ENCODE results near the gene PCSK7. TPM values are rescaled to one million over a fixed set of nuclear protein-coding genes. Genes with fewer than 3 reads are reported as not detected.

The PCSK7 gene
- total RNA-seq, 1 donor from 2014 or later = 50.2 TPM

DNA sequence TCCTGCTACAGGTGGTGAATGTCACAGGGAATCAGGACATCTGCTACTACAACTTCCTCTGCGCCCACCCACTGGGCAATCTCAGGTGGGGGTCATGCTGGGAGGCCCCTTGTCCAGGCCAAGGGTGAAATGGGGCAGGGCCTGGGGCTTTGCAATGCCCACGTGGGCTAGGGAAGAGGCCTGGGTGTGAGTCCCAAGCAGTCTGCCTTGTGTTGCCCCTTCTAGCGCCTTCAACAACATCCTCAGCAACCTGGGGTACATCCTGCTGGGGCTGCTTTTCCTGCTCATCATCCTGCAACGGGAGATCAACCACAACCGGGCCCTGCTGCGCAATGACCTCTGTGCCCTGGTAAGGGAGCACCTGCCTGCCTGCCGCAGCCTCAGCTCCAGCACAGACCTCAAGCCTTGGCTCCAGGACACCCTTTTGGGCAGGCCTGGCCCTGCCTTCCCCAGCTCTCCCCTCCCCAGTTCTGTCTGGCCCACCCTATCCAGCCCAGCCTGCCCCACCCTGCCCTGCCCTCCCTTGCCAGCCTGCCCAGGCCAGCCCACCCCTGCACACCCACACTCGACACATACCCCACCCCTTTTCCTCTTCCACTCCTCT lies 41.8 kb downstream of the PCSK7 start:
- ATAC-seq = no peak
- Histone ChIP-seq H3K4me3 (no peak overlapping the region), H3K36me3 (peaks cover 81% of the 10 kb centered on the region), H3K4me1 (peaks cover 16% of the 10 kb centered on the region), H3K27ac (peak overlapping the region; percentile 56), H3K27me3 (ENCODE audit: low read depth) (no peaks in the 10 kb centered on the region), H3K9me3 (no peaks in the 10 kb centered on the region)
- intact Hi-C loops (cut with DNase I) = no loop called here
- peak; percentile 32 for DNase-seq
- TF ChIP-seq, protein P1, sequence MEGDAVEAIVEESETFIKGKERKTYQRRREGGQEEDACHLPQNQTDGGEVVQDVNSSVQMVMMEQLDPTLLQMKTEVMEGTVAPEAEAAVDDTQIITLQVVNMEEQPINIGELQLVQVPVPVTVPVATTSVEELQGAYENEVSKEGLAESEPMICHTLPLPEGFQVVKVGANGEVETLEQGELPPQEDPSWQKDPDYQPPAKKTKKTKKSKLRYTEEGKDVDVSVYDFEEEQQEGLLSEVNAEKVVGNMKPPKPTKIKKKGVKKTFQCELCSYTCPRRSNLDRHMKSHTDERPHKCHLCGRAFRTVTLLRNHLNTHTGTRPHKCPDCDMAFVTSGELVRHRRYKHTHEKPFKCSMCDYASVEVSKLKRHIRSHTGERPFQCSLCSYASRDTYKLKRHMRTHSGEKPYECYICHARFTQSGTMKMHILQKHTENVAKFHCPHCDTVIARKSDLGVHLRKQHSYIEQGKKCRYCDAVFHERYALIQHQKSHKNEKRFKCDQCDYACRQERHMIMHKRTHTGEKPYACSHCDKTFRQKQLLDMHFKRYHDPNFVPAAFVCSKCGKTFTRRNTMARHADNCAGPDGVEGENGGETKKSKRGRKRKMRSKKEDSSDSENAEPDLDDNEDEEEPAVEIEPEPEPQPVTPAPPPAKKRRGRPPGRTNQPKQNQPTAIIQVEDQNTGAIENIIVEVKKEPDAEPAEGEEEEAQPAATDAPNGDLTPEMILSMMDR (IDR thresholded peaks at IDR 0.05) = no peak

DNA sequence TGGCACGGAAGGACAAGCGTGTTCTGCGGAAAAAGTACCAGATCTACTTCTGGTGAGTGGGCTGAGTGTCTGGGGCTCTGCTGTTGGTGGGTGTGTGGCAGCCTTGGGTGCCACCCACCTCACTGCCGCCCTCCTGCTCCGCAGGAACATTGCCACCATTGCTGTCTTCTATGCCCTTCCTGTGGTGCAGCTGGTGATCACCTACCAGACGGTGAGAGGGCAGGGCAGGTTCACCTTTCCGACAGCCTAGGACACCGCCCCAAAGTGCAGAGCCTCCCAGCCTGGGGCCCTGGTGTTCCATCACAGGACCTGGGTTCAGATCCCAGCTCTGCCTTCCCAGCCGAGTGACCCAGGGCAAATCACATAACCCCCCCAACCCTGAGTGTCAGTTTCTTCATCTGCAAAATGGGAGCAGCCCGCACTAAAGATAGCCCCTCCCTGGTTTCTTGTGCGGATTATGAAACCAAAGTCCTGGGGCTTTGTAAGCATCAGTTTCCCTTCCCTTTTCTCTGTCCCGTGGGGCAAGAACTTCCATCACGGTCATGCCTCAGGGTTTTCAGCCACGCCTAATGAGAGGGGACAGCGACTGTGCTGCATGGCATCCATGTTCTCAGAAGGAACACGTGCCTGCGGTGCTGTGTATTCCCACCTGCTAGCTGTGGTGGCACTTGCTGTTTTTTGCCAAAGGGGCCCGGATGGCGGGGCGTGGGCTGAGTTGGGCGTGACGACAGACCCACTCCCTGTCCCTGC lies 42.5 kb downstream of the PCSK7 start:
- H3K36me3 ChIP-seq = peaks cover 80% of the 10 kb centered on the region
- DNase-seq (peak; percentile 80), ATAC-seq (peak; percentile 62 to 71)
- H3K4me3 ChIP-seq = no peak overlapping the region
- no peaks in the 10 kb centered on the region for H3K9me3 ChIP-seq
- no peaks in the 10 kb centered on the region for H3K27me3 ChIP-seq (ENCODE audit: low read depth)
- peaks cover 16% of the 10 kb centered on the region for H3K4me1 ChIP-seq
- intact Hi-C loops (cut with DNase I) = no loop called here
- H3K27ac ChIP-seq = peak overlapping the region; percentile 64
- TF ChIP-seq, protein P1 (IDR thresholded peaks at IDR 0.05) = no peak

DNA sequence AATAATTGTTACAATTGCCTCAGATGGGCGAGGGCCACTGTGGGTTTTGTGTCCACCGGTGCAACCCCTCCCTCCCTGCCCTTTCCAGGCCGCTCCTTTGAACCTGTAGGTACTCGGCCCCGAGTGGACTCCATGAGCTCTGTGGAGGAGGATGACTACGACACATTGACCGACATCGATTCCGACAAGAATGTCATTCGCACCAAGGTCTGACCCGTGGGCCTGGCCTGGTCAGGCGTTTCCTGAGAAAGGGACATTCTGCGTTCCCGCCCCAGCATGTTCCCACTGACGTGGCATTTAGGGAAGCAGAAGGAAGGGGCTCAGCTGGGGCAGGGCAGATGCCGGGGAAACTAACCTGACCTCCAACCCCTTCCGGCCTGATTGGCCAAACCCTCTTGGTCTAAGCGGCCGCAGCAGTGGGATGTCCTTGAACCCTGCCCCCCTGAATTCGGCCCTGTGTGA lies 43.2 kb downstream of the PCSK7 start:
- TF ChIP-seq, protein P1 (IDR thresholded peaks at IDR 0.05) = no peak
- Histone ChIP-seq H3K4me3 (no peak overlapping the region), H3K27ac (peak overlapping the region; percentile 64), H3K27me3 (ENCODE audit: low read depth) (no peaks in the 10 kb centered on the region), H3K9me3 (no peaks in the 10 kb centered on the region), H3K36me3 (peaks cover 80% of the 10 kb centered on the region), H3K4me1 (peaks cover 16% of the 10 kb centered on the region)
- intact Hi-C loops (cut with DNase I) = no loop called here
- ATAC-seq (peak; percentile 47 to 52), DNase-seq (peak; percentile 83)

DNA sequence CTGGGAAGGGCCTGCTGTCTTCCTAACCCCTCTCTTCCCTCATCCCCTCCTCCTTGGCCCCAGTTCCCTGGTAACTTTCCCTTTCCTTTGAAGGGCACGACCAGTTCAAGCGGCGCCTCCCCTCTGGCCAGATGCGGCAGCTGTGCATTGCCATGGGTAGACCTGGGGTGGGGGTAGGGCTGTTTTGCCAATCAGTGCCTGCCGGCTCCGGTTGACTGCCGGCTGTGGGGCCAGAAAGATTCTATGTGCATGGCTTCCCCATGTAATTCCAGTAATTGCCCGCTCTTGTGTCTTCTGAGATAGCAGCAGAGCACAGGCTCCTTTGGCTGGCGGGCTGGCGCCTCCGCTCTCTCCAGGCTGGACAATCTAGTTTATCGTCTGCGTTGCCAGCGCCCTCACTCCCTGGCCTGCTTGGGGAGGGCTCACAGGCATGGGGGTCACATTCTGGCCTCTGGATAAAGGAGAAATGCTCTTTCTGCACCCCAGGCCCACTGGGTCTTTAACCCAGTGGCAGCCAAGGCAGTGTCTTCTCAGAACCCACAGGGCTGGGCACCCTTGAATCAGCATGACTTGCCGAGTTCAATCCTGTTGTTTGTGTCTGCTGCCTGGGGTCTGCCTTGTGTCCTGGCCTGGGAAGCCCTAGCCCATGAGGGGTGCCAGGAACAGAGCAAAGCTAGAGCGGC lies 43.9 kb downstream of the PCSK7 start:
- Histone ChIP-seq H3K9me3 (no peaks in the 10 kb centered on the region), H3K27ac (peak overlapping the region; percentile 64), H3K4me1 (peaks cover 16% of the 10 kb centered on the region), H3K4me3 (peak overlapping the region; percentile 6), H3K27me3 (ENCODE audit: low read depth) (no peaks in the 10 kb centered on the region), H3K36me3 (peaks cover 78% of the 10 kb centered on the region)
- intact Hi-C loops (cut with DNase I) = no loop called here
- no peak for ATAC-seq
- DNase-seq = peak; percentile 45
- TF ChIP-seq, protein P1 (IDR thresholded peaks at IDR 0.05) = no peak

DNA sequence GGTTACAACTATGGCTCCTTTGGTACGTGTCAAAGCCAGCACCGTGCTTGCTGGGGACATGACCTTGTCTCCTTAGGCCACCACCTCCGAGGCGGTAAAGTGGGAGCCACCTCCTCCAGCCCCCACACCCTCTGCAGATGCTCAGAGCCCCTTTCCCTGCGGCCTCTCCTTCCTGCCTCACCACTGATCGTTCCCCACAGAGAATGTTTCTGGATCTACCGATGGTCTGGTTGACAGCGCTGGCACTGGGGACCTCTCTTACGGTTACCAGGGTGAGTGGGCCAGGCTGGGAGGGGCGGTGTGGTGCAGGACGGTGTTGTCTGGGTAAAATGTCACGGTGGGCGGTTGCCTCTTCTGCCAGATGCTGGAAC lies 44.5 kb downstream of the PCSK7 start:
- H3K36me3 ChIP-seq = peaks cover 78% of the 10 kb centered on the region
- no peak for ATAC-seq
- intact Hi-C loops (cut with DNase I) = no loop called here
- no peaks in the 10 kb centered on the region for H3K9me3 ChIP-seq
- H3K4me1 ChIP-seq = peaks cover 16% of the 10 kb centered on the region
- TF ChIP-seq, protein P1 (IDR thresholded peaks at IDR 0.05) = no peak
- no peak for DNase-seq
- peak overlapping the region; percentile 20 for H3K4me3 ChIP-seq
- H3K27me3 ChIP-seq (ENCODE audit: low read depth) = no peaks in the 10 kb centered on the region
- peak overlapping the region; percentile 64 for H3K27ac ChIP-seq

Data from lower lobe of right lung (tissue), 2 donors.